GM12878 (cell line): ENCODE results near the gene CATSPERZ. TPM values are rescaled to one million over a fixed set of nuclear protein-coding genes. Genes with fewer than 3 reads are reported as not detected.
A peak's percentile ranks its signal among the peaks of the same experiment; 100 is the strongest.

Experiments
- ATAC-seq: fragments of 200-7000 bp; cut with Tn5 transposase; 3 replicates; pipeline ENCODE4 v1.9.1; 2020; ENCODE audit warnings: mild to moderate bottlenecking, moderate library complexity
- BruUV-seq: library from RNA; stranded (reverse); fragments of 400-500 nt; replicated peaks from 2 replicates; lab custom pipeline; 2021; lab: Mats Ljungman, UMichigan
- CTCF ChIA-PET: fragments of 300-600 bp; sonication (Branson Sonifier 250); formaldehyde crosslinking; extraction: SDS; loops from one replicate; lab custom pipeline; 2021; ENCODE audit warnings: inconsistent platforms; lab: Yijun Ruan, JAX
- POLR2A ChIA-PET: fragments of 350-600 bp; formaldehyde crosslinking; extraction: SDS; loops from one replicate; lab custom pipeline; 2021; ENCODE audit warnings: inconsistent platforms; lab: Charles Lee
- RAD21 ChIA-PET: fragments of 300-600 bp; sonication (Branson Sonifier 250); formaldehyde crosslinking; loops from one replicate; lab custom pipeline; 2023; ENCODE audit warnings: antibody characterized with exemption; ENCODE audit not compliant: unreplicated experiment; lab: Charles Lee
- SMC1A ChIA-PET: fragments of 300-600 bp; sonication (Branson Sonifier 250); formaldehyde crosslinking; loops from one replicate; lab custom pipeline; 2023; ENCODE audit not compliant: unreplicated experiment, uncharacterized antibody; lab: Charles Lee
- DNase-seq: peaks from one replicate; pipeline ENCODE4 v3.0.0-alpha.2; 2011; ENCODE audit warnings: low read depth, low spot score
- FAIRE-seq: peaks from 3 replicates; lab custom pipeline; 2011; peaks lifted over from hg19 to GRCh38; lab: Jason Lieb, UNC
- H2AFZ ChIP-seq: 2 replicates; pipeline ENCODE4 v1.6.0; 2011; ENCODE audit warnings: low read depth, low read length, control low read depth; ENCODE audit not compliant: control insufficient read depth
- H3K27ac ChIP-seq: 2 replicates; pipeline ENCODE4 v1.5.1; 2011; ENCODE audit warnings: control low read depth; ENCODE audit not compliant: control insufficient read depth, insufficient read depth
- H3K27me3 ChIP-seq, 2 experiments: replicated peaks in 1 of 2; 2 replicates each; pipeline versions ENCODE4 v1.6.0 to v1.6.1; 2011; ENCODE audit warnings: low read length in 1 of 2; ENCODE audit not compliant: control insufficient read depth in 2 of 2, insufficient read depth in 2 of 2
- H3K36me3 ChIP-seq, 2 experiments: 2 replicates each; pipeline ENCODE4 v1.5.1; 2011; ENCODE audit warnings: low read length in 1 of 2; ENCODE audit not compliant: control insufficient read depth in 2 of 2, insufficient read depth in 2 of 2
- H3K4me1 ChIP-seq: 2 replicates; pipeline ENCODE4 v1.6.1; 2011; ENCODE audit warnings: mild to moderate bottlenecking, low read length, moderate library complexity, mixed read lengths; ENCODE audit not compliant: control insufficient read depth, insufficient read depth
- H3K4me2 ChIP-seq: 2 replicates; pipeline ENCODE4 v1.6.0; 2011; ENCODE audit warnings: control low read depth; ENCODE audit not compliant: control insufficient read depth, insufficient read depth
- H3K4me3 ChIP-seq: fragments of 200-600 bp; sonication (generic); 2 replicates; pipeline ENCODE4 v1.5.1; 2016
- H3K79me2 ChIP-seq: 2 replicates; pipeline ENCODE4 v1.6.0; 2011; ENCODE audit warnings: low read length; ENCODE audit not compliant: control insufficient read depth, insufficient read depth
- H3K9ac ChIP-seq: 2 replicates; pipeline ENCODE4 v1.8.0; 2011; ENCODE audit warnings: low read length, control low read depth, mixed read lengths; ENCODE audit not compliant: control insufficient read depth, insufficient read depth
- H3K9me3 ChIP-seq: replicated peaks from 3 replicates; pipeline ENCODE4 v1.5.1; 2011; ENCODE audit warnings: mild to moderate bottlenecking, low read length; ENCODE audit not compliant: control insufficient read depth, insufficient read depth
- H4K20me1 ChIP-seq: 2 replicates; pipeline ENCODE4 v1.6.0; 2011; ENCODE audit not compliant: control insufficient read depth, insufficient read depth
- CHD2 ChIP-seq: IDR thresholded peaks from 2 replicates; pipeline ENCODE4 v1.6.1; 2011; ENCODE audit warnings: low read depth, low read length, improper control_type of control experiment, borderline replicate concordance
- ETV6 ChIP-seq, 2 experiments: fragments of 450-650 bp in 1 of 2; IDR thresholded peaks in 1 of 2; conservative IDR thresholded peaks in 1 of 2; 2 replicates each; pipeline ENCODE4 v1.6.1; 2014; ENCODE audit warnings: antibody characterized with exemption in 1 of 2, borderline replicate concordance in 1 of 2, low read depth in 1 of 2, mild to moderate bottlenecking in 1 of 2, moderate library complexity in 1 of 2
- GATAD2B ChIP-seq: fragments of 450-650 bp; conservative IDR thresholded peaks from 2 replicates; pipeline ENCODE4 v1.6.1; 2017; ENCODE audit warnings: low read depth, mild to moderate bottlenecking, moderate library complexity
- MLLT1 ChIP-seq: fragments of 450-650 bp; IDR thresholded peaks from 2 replicates; pipeline ENCODE4 v1.6.1; 2016; ENCODE audit warnings: mild to moderate bottlenecking
- MYC ChIP-seq: IDR thresholded peaks from 2 replicates; pipeline ENCODE4 v1.6.1; 2011; ENCODE audit warnings: mild to moderate bottlenecking, low read length, moderate library complexity, inconsistent platforms; ENCODE audit not compliant: insufficient read depth, insufficient replicate concordance, insufficient read length, severe bottlenecking
- RBBP5 ChIP-seq: fragments of 200-600 bp; sonication (generic); conservative IDR thresholded peaks from 2 replicates; pipeline ENCODE4 v1.6.1; 2016
- RFX5 ChIP-seq: IDR thresholded peaks from 2 replicates; pipeline ENCODE4 v1.6.1; 2011; ENCODE audit warnings: low read depth, low read length, improper control_type of control experiment
- SIX5 ChIP-seq: IDR thresholded peaks from 2 replicates; pipeline ENCODE4 v1.6.1; 2011; ENCODE audit warnings: mild to moderate bottlenecking, low read depth, low read length, moderate library complexity; ENCODE audit not compliant: severe bottlenecking
- SMAD1 ChIP-seq: fragments of 450-650 bp; IDR thresholded peaks from 2 replicates; pipeline ENCODE4 v1.6.1; 2018; ENCODE audit warnings: mild to moderate bottlenecking, low read depth; ENCODE audit not compliant: partially characterized antibody
- SP1 ChIP-seq: IDR thresholded peaks from one replicate; pipeline ENCODE4 v1.6.1; 2011; ENCODE audit warnings: low read depth, low read length
- TARDBP ChIP-seq: IDR thresholded peaks from 2 replicates; pipeline ENCODE4 v1.6.1; 2016; ENCODE audit warnings: borderline replicate concordance
- WGBS: methylation state at CpG from one replicate; pipeline ENCODE4 v1.1.6; 2016; ENCODE audit warnings: low lambda C conversion rate; ENCODE audit not compliant: insufficient replicate concordance, insufficient coverage; ENCODE audit errors: missing lambda C conversion rate; 5-methylcytosine and 5-hydroxymethylcytosine counted together
- in situ Hi-C: fragments of 300-500 bp; cut with MboI; formaldehyde crosslinking; loops from 9 replicates; pipeline ENCODE4 v1.14.3; 2018; ENCODE audit warnings: mixed read lengths
- intact Hi-C: fragments of 100-400 bp; cut with micrococcal nuclease; formaldehyde crosslinking; loops from one replicate; pipeline ENCODE4 v1.14.2; 2022; ENCODE audit not compliant: unreplicated experiment
- polyA plus RNA-seq, 11 experiments: library from polyadenylated mRNA; depleted of rRNA in 4 of 11; unstranded in 6 of 11; stranded (reverse) in 5 of 11; fragments of >200 nt; fragmentation: Nextera tagmentation in 4 of 11; fragmentation: Illumina TruSeq in 1 of 11; extraction: Ambion mirVana in 4 of 11; extraction: Trizol in 1 of 11; gene quantifications; 1 replicate in 1 of 11; 2 replicates in 10 of 11; pipeline versions ENCODE4 v1.2.1 to v1.2.3, GENCODE V29; 2011 to 2016; ENCODE audit warnings: inconsistent platforms in 2 of 11, missing spikeins in 2 of 11, low read depth in 1 of 11
- total RNA-seq, 4 experiments: library from RNA; depleted of rRNA in 3 of 4; stranded (reverse); fragments of >200 nt in 3 of 4; fragmentation: Illumina TruSeq in 1 of 4; extraction: Trizol in 1 of 4; gene quantifications; 2 replicates each; pipeline versions ENCODE4 v1.2.1 to v1.2.3, GENCODE V29; 2013 to 2021
- TF ChIP-seq, protein P1 (sequence below): IDR thresholded peaks from 2 replicates; pipeline ENCODE4 v1.6.1; 2012; ENCODE audit warnings: low read depth, low read length, improper control_type of control experiment

The CATSPERZ gene
- total and polyA plus RNA-seq, 10 of the 15 experiments (the other 5 are each of a cell fraction or from before 2014, with no cell fraction given), result 0.12 to 0.31 TPM; not detected in 8

DNA sequence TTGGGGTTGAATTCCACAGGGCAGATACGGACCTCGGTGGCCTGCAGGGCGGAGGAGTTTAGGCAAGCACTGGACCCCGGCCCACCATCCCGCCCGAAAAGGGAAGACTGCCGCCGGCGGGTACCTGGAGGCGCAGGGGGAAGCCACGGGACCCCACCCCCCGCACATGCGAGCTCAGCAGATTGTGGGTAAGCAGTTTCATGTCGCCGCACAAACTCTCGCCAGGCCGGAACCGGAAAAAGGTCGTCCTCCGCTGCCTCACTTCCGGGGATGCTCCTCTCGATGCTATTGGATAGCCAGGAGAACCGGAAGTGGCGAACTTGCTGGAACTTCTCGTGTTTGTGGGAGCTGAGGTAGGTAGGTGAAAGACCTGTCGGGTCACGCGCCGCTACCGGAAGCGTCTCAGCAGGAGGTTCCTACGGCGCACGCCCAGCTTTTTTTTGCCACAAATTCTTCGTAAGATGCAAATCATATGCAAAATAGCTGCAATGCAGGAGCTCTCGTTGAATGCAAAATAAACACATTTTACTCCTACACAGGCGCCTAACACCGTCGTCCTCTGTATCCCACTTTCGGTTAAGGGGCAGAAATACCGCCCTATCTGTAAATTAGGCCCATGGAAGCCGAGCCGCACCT, 17.3 kb downstream of the CATSPERZ start, which contains the start of gene TRMT112 (continued):
- TF ChIP-seq RFX5, result no peak
- peak; percentile 79 for TF ChIP-seq MLLT1
- peak; percentile 46 for TF ChIP-seq MYC
- peak; percentile 25 for TF ChIP-seq SIX5
- peak in 1 of 2 experiments; percentile 59; a peak in 2 of 4 replicates for TF ChIP-seq ETV6 (conservative IDR thresholded peaks at IDR 0.05 in 1 of 2, IDR thresholded peaks at IDR 0.05 in 1 of 2; ENCODE audit: borderline replicate concordance in 1 of 2, low read depth in 1 of 2)

DNA sequence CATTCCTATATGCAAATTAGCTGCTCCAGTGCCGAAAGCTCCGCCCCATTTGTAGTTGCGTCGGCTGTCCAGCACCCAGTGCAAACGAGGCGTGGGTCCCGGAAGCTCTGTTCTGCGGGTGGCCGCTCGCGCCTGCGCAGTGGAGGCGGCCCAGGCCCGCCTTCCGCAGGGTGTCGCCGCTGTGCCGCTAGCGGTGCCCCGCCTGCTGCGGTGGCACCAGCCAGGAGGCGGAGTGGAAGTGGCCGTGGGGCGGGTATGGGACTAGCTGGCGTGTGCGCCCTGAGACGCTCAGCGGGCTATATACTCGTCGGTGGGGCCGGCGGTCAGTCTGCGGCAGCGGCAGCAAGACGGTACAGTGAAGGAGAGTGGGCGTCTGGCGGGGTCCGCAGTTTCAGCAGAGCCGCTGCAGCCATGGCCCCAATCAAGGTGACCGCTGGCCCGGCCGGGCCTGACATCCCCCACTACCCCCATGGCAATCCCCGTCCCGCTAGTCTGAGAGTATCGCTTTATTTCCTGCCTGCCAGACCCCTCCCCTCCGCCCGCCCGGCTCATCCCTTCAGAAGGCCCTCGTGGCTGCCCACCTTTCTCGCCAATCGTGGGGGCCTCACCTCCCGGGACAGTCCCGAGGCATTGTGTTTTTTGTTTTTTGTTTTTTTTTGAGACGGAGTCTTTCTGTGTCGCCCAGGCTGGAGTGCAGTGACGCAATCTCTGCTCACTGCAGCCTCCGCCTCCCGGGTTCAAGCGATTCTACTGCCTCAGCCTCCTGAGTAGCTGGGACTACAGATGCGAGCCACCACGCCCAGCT, 18.0 kb downstream of the CATSPERZ start, which contains the start of gene PRDX5:
Gene PRDX5, plus strand, starts transcription at position 161 of the 805 bp plus-strand sequence. Its CDS starts 95 bp downstream, at position 256.
- peak within 1 kb of the TSS; percentile 98 for H3K4me2 ChIP-seq
- H3K4me1 ChIP-seq, result peaks cover 9% of the 10 kb centered on the region
- intact Hi-C loops, result loop anchor here (1.0 to 5.0 kb wide), 6 partner anchors 12 to 131 kb away; partner anchors contain the start of genes CCDC88B and RPS6KA4
- ChIA-PET POLR2A (interaction anchor here (0.6 to 3.5 kb wide), 23 partner anchors 9 to 562 kb away, joined by 3 to 42 read pairs (median 7); partner anchors contain the start of genes BAD, CCDC88B, ESRRA and FERMT3), CTCF (interaction anchor here (0.5 to 5.9 kb wide), 32 partner anchors 9 to 792 kb away, joined by 3 to 228 read pairs (median 4); partner anchors contain the start of genes BAD, CCDC88B, ESRRA and FERMT3), SMC1A (interaction anchor here (0.6 to 5.3 kb wide), 21 partner anchors 8 to 507 kb away, joined by 3 to 71 read pairs (median 5); partner anchors contain the start of genes BAD, CCDC88B, ESRRA and GPR137), RAD21 (interaction anchor here (0.5 to 5.6 kb wide), 26 partner anchors 9 to 371 kb away, joined by 3 to 176 read pairs (median 6); partner anchors contain the start of genes BAD, CATSPERZ, CCDC88B and ESRRA)
- H3K27ac ChIP-seq, result peak within 1 kb of the TSS; percentile 99
- H2AFZ ChIP-seq, result peak within 1 kb of the TSS; percentile 95
- 0% methylated on average over 46 of the region's 61 CpGs for WGBS
- H3K9ac ChIP-seq, result peak within 1 kb of the TSS; percentile 98
- H3K4me3 ChIP-seq, result peak within 1 kb of the TSS; percentile 80
- H3K36me3 ChIP-seq, result peaks cover 0 to 10% of the 10 kb centered on the region in 2 experiments; a peak in 3 of 4 replicates
- no peaks in the 10 kb centered on the region for H4K20me1 ChIP-seq
- FAIRE-seq (no peak), ATAC-seq (peak; percentile 86), DNase-seq (peak; percentile 92)
- peaks cover 26% of the 10 kb centered on the region for H3K79me2 ChIP-seq
- BruUV-seq, result no TSS peak
- no peaks in the 10 kb centered on the region for H3K9me3 ChIP-seq
- no peaks in the 10 kb centered on the region for H3K27me3 ChIP-seq
- in situ Hi-C loops, result no loop called here
- TF ChIP-seq, protein P1, sequence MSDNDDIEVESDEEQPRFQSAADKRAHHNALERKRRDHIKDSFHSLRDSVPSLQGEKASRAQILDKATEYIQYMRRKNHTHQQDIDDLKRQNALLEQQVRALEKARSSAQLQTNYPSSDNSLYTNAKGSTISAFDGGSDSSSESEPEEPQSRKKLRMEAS, result no peak; the same call in 1 of the 2 replicates
- no peak for TF ChIP-seq TARDBP
- no peak for TF ChIP-seq RBBP5
- TF ChIP-seq CHD2, result 0 out of 2 replicates have a peak, but pooled peaks have one; percentile 18
- peak; percentile 32 for TF ChIP-seq SMAD1
- peak; percentile 43 for TF ChIP-seq SP1
- TF ChIP-seq GATAD2B, result peak; percentile 77
